GM21576 (cell line): ENCODE data around the gene RHOXF1.
"Not testable (repeated sequence)": the region's sequence is repeated elsewhere in the genome, so short reads cannot be mapped to it uniquely, and the experiment has no call there.

Source experiments
- ATAC-seq: cut with Tn5 transposase; IDR thresholded peaks from one replicate; pipeline ENCODE4 v1.9.1; 2021; ENCODE audit warnings: mild to moderate bottlenecking, moderate library complexity; ENCODE audit not compliant: unreplicated experiment

RHOXF1 gene

GRCh38 chrX:120115438-120115963 is at the start of gene RHOXF1:
RHOXF1 (minus strand) TSS chrX:120115913; CDS start chrX:120115862, 51 bp downstream.
- ATAC-seq, result no peak

GRCh38 chrX:120159086-120159485 is 43.4 kb upstream of the RHOXF1 start:
- ATAC-seq, result not testable (repeated sequence)

GRCh38 chrX:120158313-120158712 is 42.6 kb upstream of the RHOXF1 start, which contains the start of gene RHOXF2:
RHOXF2 (plus strand) TSS chrX:120158613; CDS start chrX:120158751, 138 bp downstream.
- ATAC-seq, result not testable (repeated sequence)

GRCh38 chrX:120150109-120150744 is 34.5 kb upstream of the RHOXF1 start:
- ATAC-seq, result not testable (repeated sequence)

- no peak for ATAC-seq
These were observed 31.8 kb upstream of the RHOXF1 start for GRCh38 chrX:120147537-120147936.

- ATAC-seq, result not testable (repeated sequence)
These were observed 30.6 kb upstream of the RHOXF1 start for GRCh38 chrX:120146323-120146722.

GRCh38 chrX:120145295-120145925 is 29.7 kb upstream of the RHOXF1 start:
- ATAC-seq, result no peak

GRCh38 chrX:120144178-120144844 is 28.6 kb upstream of the RHOXF1 start:
- ATAC-seq, result no peak

- no peak for ATAC-seq
These were observed 24.7 kb upstream of the RHOXF1 start for GRCh38 chrX:120140293-120140981.

GRCh38 chrX:120137439-120137838 is 21.7 kb upstream of the RHOXF1 start:
- no peak for ATAC-seq

GRCh38 chrX:120136840-120137239 is 21.1 kb upstream of the RHOXF1 start:
- ATAC-seq, result no peak

GRCh38 chrX:120136128-120136527 is 20.4 kb upstream of the RHOXF1 start:
- ATAC-seq, result no peak

- not testable (repeated sequence) for ATAC-seq
These were observed 12.7 kb upstream of the RHOXF1 start for GRCh38 chrX:120128306-120128846.

- no peak for ATAC-seq
These were observed 9.7 kb upstream of the RHOXF1 start for GRCh38 chrX:120125444-120125843.

GRCh38 chrX:120120223-120120622 is 4.5 kb upstream of the RHOXF1 start:
- no peak for ATAC-seq

GRCh38 chrX:120111611-120112010 is 4.1 kb downstream of the RHOXF1 start:
- no peak for ATAC-seq

GRCh38 chrX:120109378-120109777 is 6.3 kb downstream of the RHOXF1 start:
- no peak for ATAC-seq

- ATAC-seq, result not testable (repeated sequence)
These were observed 11.0 kb downstream of the RHOXF1 start for GRCh38 chrX:120104707-120105106.

- not testable (repeated sequence) for ATAC-seq
These were observed 14.7 kb downstream of the RHOXF1 start for GRCh38 chrX:120101057-120101456.

- no peak for ATAC-seq
These were observed 25.5 kb downstream of the RHOXF1 start for GRCh38 chrX:120090208-120090607.
